ENCODE results near the gene ZNF474. TPM values are rescaled to one million over a fixed set of nuclear protein-coding genes. Genes with fewer than 3 reads are reported as not detected.

Gene ZNF474
- total RNA-seq, 1 donor from 2014 or later: not detected

GRCh38 chr5:122102825-122103224, 26.5 kb upstream of the ZNF474 start:
- H3K9me3 Mint-ChIP-seq: no peaks in the 10 kb centered on the region
- intact Hi-C loops (cut with micrococcal nuclease): no loop called here

GRCh38 chr5:122105909-122106308, 23.4 kb upstream of the ZNF474 start:
- Mint-ChIP-seq H3K4me3 (no peak overlapping the region), H3K27me3 (ENCODE audit: insufficient read depth) (peaks cover 13% of the 10 kb centered on the region), H3K27ac (no peak overlapping the region), H3K9me3 (no peaks in the 10 kb centered on the region), H3K4me1 (ENCODE audit: low read depth) (no peaks in the 10 kb centered on the region), H3K36me3 (ENCODE audit: low read depth) (no peaks in the 10 kb centered on the region)
- no peak for DNase-seq (ENCODE audit: low spot score)
- intact Hi-C loops (cut with micrococcal nuclease): no loop called here

More at GRCh38 chr5:122102825-122103224, 26.5 kb upstream of the ZNF474 start:
- Mint-ChIP-seq H3K27me3 (ENCODE audit: insufficient read depth) (peaks cover 13% of the 10 kb centered on the region), H3K36me3 (ENCODE audit: low read depth) (no peaks in the 10 kb centered on the region), H3K4me1 (ENCODE audit: low read depth) (no peaks in the 10 kb centered on the region), H3K4me3 (no peak overlapping the region), H3K27ac (no peak overlapping the region)
- DNase-seq (ENCODE audit: low spot score): no peak

- Mint-ChIP-seq H3K4me1 (ENCODE audit: low read depth) (no peaks in the 10 kb centered on the region), H3K27me3 (ENCODE audit: insufficient read depth) (peaks cover 6% of the 10 kb centered on the region), H3K4me3 (no peak overlapping the region), H3K36me3 (ENCODE audit: low read depth) (no peaks in the 10 kb centered on the region), H3K9me3 (no peaks in the 10 kb centered on the region), H3K27ac (no peak overlapping the region)
- intact Hi-C loops (cut with micrococcal nuclease): no loop called here
- DNase-seq (ENCODE audit: low spot score): no peak
These were observed 22.3 kb upstream of the ZNF474 start for GRCh38 chr5:122107016-122107415.

GRCh38 chr5:122110987-122111386, 18.4 kb upstream of the ZNF474 start:
- H3K4me3 Mint-ChIP-seq: no peak overlapping the region

GRCh38 chr5:122111460-122111859, 17.9 kb upstream of the ZNF474 start:
- no peak for DNase-seq (ENCODE audit: low spot score)
- H3K36me3 Mint-ChIP-seq (ENCODE audit: low read depth): no peaks in the 10 kb centered on the region
- no peaks in the 10 kb centered on the region for H3K9me3 Mint-ChIP-seq
- intact Hi-C loops (cut with micrococcal nuclease): no loop called here
- H3K27me3 Mint-ChIP-seq (ENCODE audit: insufficient read depth): peaks cover 4% of the 10 kb centered on the region
- no peak overlapping the region for H3K27ac Mint-ChIP-seq
- no peak overlapping the region for H3K4me3 Mint-ChIP-seq
- no peaks in the 10 kb centered on the region for H3K4me1 Mint-ChIP-seq (ENCODE audit: low read depth)

More at GRCh38 chr5:122110987-122111386, 18.4 kb upstream of the ZNF474 start:
- Mint-ChIP-seq H3K36me3 (ENCODE audit: low read depth) (no peaks in the 10 kb centered on the region), H3K4me1 (ENCODE audit: low read depth) (no peaks in the 10 kb centered on the region), H3K27me3 (ENCODE audit: insufficient read depth) (peaks cover 4% of the 10 kb centered on the region), H3K9me3 (no peaks in the 10 kb centered on the region), H3K27ac (no peak overlapping the region)
- no peak for DNase-seq (ENCODE audit: low spot score)
- intact Hi-C loops (cut with micrococcal nuclease): no loop called here

- intact Hi-C loops (cut with micrococcal nuclease): no loop called here
- H3K9me3 Mint-ChIP-seq: no peaks in the 10 kb centered on the region
- H3K4me3 Mint-ChIP-seq: no peak overlapping the region
- H3K36me3 Mint-ChIP-seq (ENCODE audit: low read depth): no peaks in the 10 kb centered on the region
- no peak for DNase-seq (ENCODE audit: low spot score)
- H3K27me3 Mint-ChIP-seq (ENCODE audit: insufficient read depth): peaks cover 4% of the 10 kb centered on the region
- no peaks in the 10 kb centered on the region for H3K4me1 Mint-ChIP-seq (ENCODE audit: low read depth)
- no peak overlapping the region for H3K27ac Mint-ChIP-seq
These were observed 17.3 kb upstream of the ZNF474 start for GRCh38 chr5:122112063-122112462.

- Mint-ChIP-seq H3K9me3 (no peaks in the 10 kb centered on the region), H3K4me1 (ENCODE audit: low read depth) (no peaks in the 10 kb centered on the region), H3K27ac (no peak overlapping the region), H3K4me3 (no peak overlapping the region), H3K36me3 (ENCODE audit: low read depth) (no peaks in the 10 kb centered on the region), H3K27me3 (ENCODE audit: insufficient read depth) (peaks cover 2% of the 10 kb centered on the region)
- DNase-seq (ENCODE audit: low spot score): no peak
- intact Hi-C loops (cut with micrococcal nuclease): no loop called here
These were observed 16.4 kb upstream of the ZNF474 start for GRCh38 chr5:122112733-122113558.

- intact Hi-C loops (cut with micrococcal nuclease): no loop called here
- H3K27ac Mint-ChIP-seq: no peak overlapping the region
- no peaks in the 10 kb centered on the region for H3K9me3 Mint-ChIP-seq
- H3K4me3 Mint-ChIP-seq: no peak overlapping the region
- DNase-seq (ENCODE audit: low spot score): no peak
- H3K27me3 Mint-ChIP-seq (ENCODE audit: insufficient read depth): peaks cover 2% of the 10 kb centered on the region
- H3K4me1 Mint-ChIP-seq (ENCODE audit: low read depth): no peaks in the 10 kb centered on the region
- no peaks in the 10 kb centered on the region for H3K36me3 Mint-ChIP-seq (ENCODE audit: low read depth)
These were observed 14.8 kb upstream of the ZNF474 start for GRCh38 chr5:122114501-122114900.

GRCh38 chr5:122118356-122118948, 10.9 kb upstream of the ZNF474 start:
- DNase-seq (ENCODE audit: low spot score): no peak
- intact Hi-C loops (cut with micrococcal nuclease): no loop called here
- Mint-ChIP-seq H3K27me3 (ENCODE audit: insufficient read depth) (peaks cover 2% of the 10 kb centered on the region), H3K4me3 (no peak overlapping the region), H3K4me1 (ENCODE audit: low read depth) (no peaks in the 10 kb centered on the region), H3K27ac (no peak overlapping the region), H3K36me3 (ENCODE audit: low read depth) (no peaks in the 10 kb centered on the region), H3K9me3 (no peaks in the 10 kb centered on the region)

- no peaks in the 10 kb centered on the region for H3K36me3 Mint-ChIP-seq (ENCODE audit: low read depth)
- H3K27me3 Mint-ChIP-seq (ENCODE audit: insufficient read depth): peaks cover 2% of the 10 kb centered on the region
- no peaks in the 10 kb centered on the region for H3K9me3 Mint-ChIP-seq
- no peak overlapping the region for H3K27ac Mint-ChIP-seq
- intact Hi-C loops (cut with micrococcal nuclease): no loop called here
- H3K4me3 Mint-ChIP-seq: no peak overlapping the region
- DNase-seq (ENCODE audit: low spot score): no peak
- H3K4me1 Mint-ChIP-seq (ENCODE audit: low read depth): no peaks in the 10 kb centered on the region
These were observed 10.1 kb upstream of the ZNF474 start for GRCh38 chr5:122119205-122119604.

GRCh38 chr5:122120493-122120892, 8.9 kb upstream of the ZNF474 start:
- no peaks in the 10 kb centered on the region for H3K9me3 Mint-ChIP-seq
- H3K4me1 Mint-ChIP-seq (ENCODE audit: low read depth): no peaks in the 10 kb centered on the region
- H3K36me3 Mint-ChIP-seq (ENCODE audit: low read depth): no peaks in the 10 kb centered on the region
- no peak overlapping the region for H3K27ac Mint-ChIP-seq
- intact Hi-C loops (cut with micrococcal nuclease): no loop called here
- no peak for DNase-seq (ENCODE audit: low spot score)
- H3K27me3 Mint-ChIP-seq (ENCODE audit: insufficient read depth): no peaks in the 10 kb centered on the region
- H3K4me3 Mint-ChIP-seq: no peak overlapping the region

- Mint-ChIP-seq H3K4me3 (no peak overlapping the region), H3K4me1 (ENCODE audit: low read depth) (no peaks in the 10 kb centered on the region), H3K27me3 (ENCODE audit: insufficient read depth) (no peaks in the 10 kb centered on the region), H3K9me3 (no peaks in the 10 kb centered on the region), H3K36me3 (ENCODE audit: low read depth) (no peaks in the 10 kb centered on the region), H3K27ac (no peak overlapping the region)
- no peak for DNase-seq (ENCODE audit: low spot score)
- intact Hi-C loops (cut with micrococcal nuclease): no loop called here
These were observed 8.4 kb upstream of the ZNF474 start for GRCh38 chr5:122120957-122121356.

Measured in activated T-helper 1 cell treated with anti-CD3 and anti-CD28 coated beads, Interleukin-12 subunit alpha, Interleukin-12 subunit beta, Interleukin-2, Interleukin-4 antibody, amounts not matched to agents 30 ng/mL and 10 ng/mL and 1 ng/mL, durations not matched to agents 14 hours and 24 hours and 36 hours (primary cell).